ENCODE measurements around the gene PRR36.

PRR36 gene

DNA sequence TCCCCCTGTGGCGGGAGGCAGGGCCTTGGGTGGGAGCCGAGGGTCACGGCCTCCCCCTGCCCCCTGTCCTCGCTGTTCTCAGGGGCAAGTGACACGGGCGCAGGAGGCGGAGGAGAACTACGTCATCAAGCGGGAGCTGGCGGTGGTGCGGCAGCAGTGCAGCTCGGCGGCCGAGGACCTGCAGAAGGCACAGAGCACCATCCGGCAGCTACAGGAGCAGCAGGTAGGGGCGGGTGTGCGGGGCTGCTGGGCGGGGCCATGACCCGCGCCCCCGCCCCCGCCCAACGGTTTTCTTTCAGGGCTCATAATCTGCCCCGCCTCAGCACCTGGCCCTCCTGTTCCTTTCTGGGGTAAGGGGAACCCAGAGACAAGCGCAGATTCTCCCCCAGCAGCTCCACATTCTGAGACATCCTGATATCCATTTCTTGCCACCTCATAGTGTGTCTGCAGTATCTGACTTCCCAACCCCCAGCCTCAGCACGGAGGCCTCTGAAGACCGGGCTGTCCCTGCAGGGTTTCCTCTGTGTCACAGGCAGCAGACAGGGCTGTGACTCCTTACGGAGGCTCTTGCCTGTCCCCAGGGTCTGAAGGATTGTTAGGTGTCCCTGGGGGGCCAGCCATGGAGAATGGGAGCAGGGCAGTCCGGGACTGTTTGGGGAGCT is 15.9 kb downstream of the PRR36 start:
- DNase-seq, result no peak

GRCh38 chr19:7857727-7858108 is 16.5 kb downstream of the PRR36 start:
- no peak for DNase-seq

GRCh38 chr19:7856679-7857663 is 17.2 kb downstream of the PRR36 start:
- DNase-seq, result no peak

DNA sequence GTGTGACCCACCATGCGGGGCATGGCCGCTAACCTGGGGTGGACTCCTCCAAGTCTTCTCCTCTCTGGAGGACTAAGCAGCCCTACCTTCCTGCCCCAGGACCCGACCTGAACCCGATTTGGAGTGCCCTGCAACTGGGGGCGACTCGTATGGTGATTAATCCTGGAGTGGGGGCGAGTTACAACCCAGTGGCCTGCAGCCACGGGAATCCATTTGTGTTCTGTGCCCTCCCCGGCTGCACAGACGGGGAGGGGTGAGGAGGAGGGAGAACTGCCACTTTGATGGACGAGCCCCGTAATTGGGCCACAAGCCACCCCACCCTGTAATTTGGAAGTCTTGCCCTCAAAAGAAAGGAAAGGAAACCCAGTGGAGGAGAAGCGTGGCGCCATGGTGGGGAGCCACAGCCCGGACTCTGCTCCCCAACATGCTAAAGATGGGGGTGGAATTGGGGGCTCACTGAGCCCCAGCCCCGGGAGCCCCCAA is 18.0 kb downstream of the PRR36 start:
- no peak for DNase-seq

GRCh38 chr19:7855426-7856108 is 18.6 kb downstream of the PRR36 start:
- DNase-seq, result no peak

- no peak for DNase-seq
These were observed 20.4 kb downstream of the PRR36 start for GRCh38 chr19:7853770-7854128.

DNA sequence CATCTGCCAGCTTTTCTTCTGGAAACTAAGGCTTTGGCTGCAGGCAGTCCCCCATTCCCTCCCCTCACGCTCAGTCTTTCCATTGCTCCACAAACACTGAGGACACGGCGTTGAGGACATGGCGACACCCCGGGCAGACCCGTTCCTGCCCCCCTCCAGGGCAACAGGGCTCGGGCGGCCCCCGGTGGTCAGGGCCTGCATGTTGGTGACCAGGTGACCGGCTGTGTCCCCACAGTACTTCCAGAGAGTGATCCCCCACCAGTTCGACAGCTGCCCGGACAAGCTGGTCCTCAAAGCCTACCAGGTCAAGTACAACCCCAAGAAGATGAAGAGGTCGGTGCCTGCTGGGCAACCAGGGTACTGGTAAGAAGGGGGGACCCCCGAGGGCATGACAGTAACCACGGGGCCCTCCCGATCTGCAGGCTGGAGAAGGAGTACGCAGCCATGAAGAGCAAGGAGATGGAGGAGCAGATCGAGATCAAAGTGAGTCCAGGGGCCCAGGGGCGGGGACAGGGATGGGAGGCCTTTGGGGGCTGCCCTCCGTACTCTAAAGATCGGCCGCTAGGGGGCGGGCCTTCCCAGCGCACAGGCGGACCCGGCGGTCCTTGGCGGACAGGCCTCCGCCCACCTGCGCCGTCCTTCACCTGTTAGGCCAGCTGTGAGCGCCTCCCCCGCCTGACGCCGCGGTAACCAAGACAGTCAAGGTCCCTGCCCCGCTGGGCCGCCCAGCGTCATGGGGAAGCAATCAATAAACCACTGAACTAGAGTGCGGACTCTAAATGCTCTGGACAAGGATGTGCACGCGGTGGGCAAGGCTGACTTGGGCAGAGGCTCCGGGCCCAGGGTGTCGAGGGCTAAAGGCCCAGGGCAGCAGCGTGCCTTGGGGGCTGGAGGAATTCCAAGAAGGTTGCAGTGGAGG is 21.1 kb downstream of the PRR36 start:
- DNase-seq, result peak; percentile 87

- no peak for DNase-seq
These were observed 22.3 kb downstream of the PRR36 start for GRCh38 chr19:7851623-7852500.

DNA sequence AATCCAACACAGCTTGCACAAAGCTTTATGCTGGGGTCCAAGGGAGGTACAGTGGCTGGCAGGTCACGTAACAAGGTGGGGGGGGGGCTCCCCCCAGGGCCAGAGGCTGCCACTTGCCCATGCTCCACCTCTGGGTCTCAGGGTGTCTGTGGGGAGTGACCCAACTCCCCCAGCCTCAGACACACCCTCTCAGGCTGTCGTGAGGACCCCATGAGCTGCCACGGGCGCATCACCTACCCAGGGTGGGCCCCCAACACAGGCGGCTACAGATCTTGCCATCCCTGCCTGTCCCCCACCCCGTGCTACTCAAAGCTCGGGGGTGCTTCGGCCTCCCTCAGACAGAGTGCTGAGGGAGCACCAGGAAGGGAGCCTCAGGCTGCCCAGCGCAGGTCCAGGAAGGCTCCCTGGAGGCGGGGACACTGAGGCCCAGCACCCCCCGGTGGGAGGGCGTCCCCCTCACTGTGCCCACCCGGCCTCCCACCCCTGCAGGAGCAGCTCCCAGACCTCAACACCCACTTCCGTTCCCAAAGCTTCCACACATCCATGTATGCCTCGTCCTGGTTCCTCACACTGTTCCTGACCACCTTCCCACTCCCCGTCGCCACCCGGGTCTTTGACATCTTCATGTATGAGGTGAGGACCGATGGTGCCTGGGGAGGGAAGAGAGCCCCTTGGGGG is 23.1 kb downstream of the PRR36 start:
- no peak for DNase-seq

GRCh38 chr19:7850000-7850813 is 24.0 kb downstream of the PRR36 start:
- DNase-seq, result no peak

DNA sequence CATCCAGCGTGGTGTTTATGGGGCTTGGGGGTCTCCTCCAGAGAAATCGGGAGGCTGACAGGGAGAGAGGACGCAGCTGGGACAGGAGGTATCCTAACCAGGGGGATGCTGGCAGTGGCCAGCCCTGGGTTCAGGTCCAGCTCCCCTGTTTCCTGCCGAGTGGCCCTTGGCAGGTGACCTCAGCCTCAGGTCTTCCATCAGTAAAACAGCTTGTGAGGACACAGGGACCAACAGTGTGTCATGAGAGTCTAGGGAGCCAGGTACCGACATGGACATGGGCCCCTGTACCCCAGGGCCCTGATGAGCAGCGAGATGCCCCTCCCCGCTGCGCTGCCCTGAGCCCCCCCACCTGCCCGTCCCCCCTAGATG is 24.6 kb downstream of the PRR36 start:
- DNase-seq, result no peak

DNA sequence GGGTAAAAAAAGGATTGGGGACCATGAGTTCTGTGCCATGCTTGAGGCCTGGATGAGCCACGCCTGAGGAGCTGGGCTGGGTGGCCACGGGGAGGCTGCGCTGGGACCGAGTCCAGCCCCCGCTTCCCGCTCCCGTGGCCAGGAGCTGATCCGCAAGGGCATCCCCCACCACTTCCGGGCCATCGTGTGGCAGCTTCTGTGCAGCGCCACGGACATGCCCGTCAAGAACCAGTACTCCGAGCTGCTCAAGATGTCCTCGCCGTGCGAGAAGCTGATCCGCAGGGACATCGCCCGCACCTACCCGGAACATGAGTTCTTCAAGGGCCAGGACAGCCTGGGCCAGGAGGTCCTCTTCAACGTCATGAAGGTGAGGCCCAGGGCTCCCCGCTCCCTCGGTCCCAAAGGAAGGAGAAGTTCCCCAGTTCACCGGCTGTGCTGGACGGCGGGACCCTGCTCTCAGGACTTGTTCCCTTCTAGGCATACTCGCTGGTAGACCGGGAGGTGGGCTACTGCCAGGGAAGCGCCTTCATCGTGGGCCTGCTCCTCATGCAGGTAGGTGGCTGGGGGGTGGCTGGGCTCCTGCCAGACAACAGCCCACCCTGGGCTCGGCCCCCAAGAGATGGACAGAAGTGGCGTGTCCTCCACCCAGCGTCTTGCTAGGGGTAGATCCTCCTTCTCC is 25.3 kb downstream of the PRR36 start:
- no peak for DNase-seq

DNA sequence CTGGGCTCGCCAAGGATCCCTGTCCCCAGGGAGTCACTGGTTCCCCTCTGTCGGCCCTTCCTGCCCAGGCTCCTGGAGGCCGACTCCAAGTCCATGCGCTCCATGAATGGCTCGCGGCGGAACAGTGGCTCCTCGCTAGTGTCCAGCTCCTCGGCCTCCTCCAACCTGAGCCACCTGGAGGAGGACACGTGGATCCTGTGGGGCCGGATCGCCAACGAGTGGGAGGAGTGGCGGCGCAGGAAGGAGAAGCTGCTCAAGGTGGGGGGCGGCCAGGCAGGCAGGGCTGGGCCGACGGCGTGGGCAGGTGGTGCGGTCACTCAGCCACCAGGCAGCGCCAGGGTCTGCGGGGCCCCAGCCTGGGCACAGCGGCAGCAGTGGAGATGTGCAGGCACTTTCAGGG is 26.5 kb downstream of the PRR36 start:
- no peak for DNase-seq

DNA sequence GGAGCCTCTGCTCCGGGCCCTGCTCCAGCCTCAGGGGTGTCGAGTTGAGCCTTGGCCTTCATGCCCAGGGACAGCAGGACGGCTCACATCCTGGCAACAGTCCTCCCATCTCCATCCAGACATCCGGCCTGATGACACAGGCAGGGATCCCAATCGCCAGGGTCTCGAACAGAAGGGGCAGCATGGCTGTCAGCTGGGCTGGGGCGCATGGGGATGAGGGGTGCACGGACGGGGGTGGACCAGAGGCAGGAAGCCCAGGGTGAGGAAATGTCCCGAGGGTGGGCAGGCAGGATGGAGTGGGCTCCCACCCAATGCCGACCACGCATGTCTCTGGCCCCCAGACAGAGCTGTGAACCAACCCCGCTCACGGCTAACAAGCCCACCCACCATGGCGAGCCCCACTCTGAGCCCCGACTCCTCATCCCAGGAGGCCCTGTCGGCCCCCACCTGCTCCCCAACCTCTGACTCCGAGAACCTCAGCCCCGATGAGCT is 28.0 kb downstream of the PRR36 start:
- no peak for DNase-seq

GRCh38 chr19:7845390-7846154 is 28.6 kb downstream of the PRR36 start:
- DNase-seq, result no peak

DNA sequence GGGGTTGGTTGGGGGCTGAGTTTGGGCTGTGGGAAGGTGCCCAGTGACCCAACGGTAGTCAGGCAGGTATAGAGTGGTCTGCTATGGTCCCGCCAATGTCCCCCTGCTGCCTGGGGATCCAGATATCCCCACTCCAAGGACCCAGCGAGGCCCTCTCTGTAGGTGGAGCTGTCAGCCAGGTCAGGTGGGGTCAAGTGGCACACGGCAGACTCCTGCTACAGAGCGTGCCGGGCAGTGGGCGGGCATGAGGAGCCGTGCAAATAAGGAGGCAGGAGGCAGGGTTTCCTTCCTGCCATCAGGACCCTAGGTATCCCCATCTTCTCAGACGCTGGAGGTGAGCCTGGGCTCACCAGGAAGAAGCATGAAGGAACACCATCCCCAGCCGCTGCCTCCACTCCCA is 29.2 kb downstream of the PRR36 start:
- no peak for DNase-seq

- no peak for DNase-seq
These were observed 29.8 kb downstream of the PRR36 start for GRCh38 chr19:7844405-7844804.

GRCh38 chr19:7843521-7843920 is 30.7 kb downstream of the PRR36 start:
- no peak for DNase-seq
